Measurements from ENCODE around the gene DYNC1I1. TPM values are rescaled to one million over a fixed set of nuclear protein-coding genes. Genes with fewer than 3 reads are reported as not detected.

Gene DYNC1I1
- total RNA-seq, 1 donor from 2014 or later: 4.4 TPM

GRCh38 chr7:95980706-95981105 is 208.4 kb downstream of the DYNC1I1 start:
- H3K9me3 Mint-ChIP-seq: no peaks in the 10 kb centered on the region
- peaks cover 5% of the 10 kb centered on the region for H3K27me3 Mint-ChIP-seq (ENCODE audit: low read depth)
- no peak overlapping the region for H3K4me3 Mint-ChIP-seq
- no peak overlapping the region for H3K27ac Mint-ChIP-seq
- DNase-seq (ENCODE audit: low spot score in 2 of 2, unreplicated experiment in 2 of 2): no peak
- no peak for TF ChIP-seq CTCF (IDR thresholded peaks at IDR 0.05; ENCODE audit: unreplicated experiment)
- peaks cover 8% of the 10 kb centered on the region for H3K4me1 Mint-ChIP-seq
- H3K36me3 Mint-ChIP-seq: no peaks in the 10 kb centered on the region

- Mint-ChIP-seq H3K27ac (no peak overlapping the region), H3K4me3 (no peak overlapping the region), H3K36me3 (no peaks in the 10 kb centered on the region), H3K9me3 (no peaks in the 10 kb centered on the region), H3K4me1 (peaks cover 9% of the 10 kb centered on the region), H3K27me3 (ENCODE audit: low read depth) (peaks cover 21% of the 10 kb centered on the region)
- TF ChIP-seq CTCF (IDR thresholded peaks at IDR 0.05; ENCODE audit: unreplicated experiment): no peak
- no peak for DNase-seq (ENCODE audit: low spot score in 2 of 2, unreplicated experiment in 2 of 2)
Measured at GRCh38 chr7:95986178-95986764, 213.9 kb downstream of the DYNC1I1 start.

DNA sequence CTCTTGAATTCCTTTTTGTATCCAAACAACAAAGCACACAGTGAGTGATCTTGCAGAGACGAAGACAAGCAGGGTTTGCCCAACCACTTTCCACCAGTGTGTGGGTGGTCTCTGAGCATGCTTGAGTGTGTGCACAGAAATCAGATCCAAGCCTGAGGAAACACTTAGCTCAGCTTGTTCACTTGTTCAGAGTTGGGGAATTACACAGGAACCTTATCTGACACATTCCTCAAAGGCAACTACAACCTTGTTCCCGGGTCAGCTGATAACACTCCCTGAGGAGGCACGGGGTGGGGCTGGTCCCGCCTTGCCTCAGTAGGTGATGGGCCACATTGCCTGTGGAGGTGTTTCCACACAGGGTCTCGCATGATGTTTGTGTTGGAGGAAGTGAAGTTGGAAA is 216.9 kb downstream of the DYNC1I1 start:
- Mint-ChIP-seq H3K36me3 (no peaks in the 10 kb centered on the region), H3K27me3 (ENCODE audit: low read depth) (peaks cover 21% of the 10 kb centered on the region), H3K4me3 (no peak overlapping the region), H3K27ac (no peak overlapping the region), H3K9me3 (no peaks in the 10 kb centered on the region), H3K4me1 (peaks cover 13% of the 10 kb centered on the region)
- DNase-seq (ENCODE audit: low spot score in 2 of 2, unreplicated experiment in 2 of 2): no peak
- TF ChIP-seq CTCF (IDR thresholded peaks at IDR 0.05; ENCODE audit: unreplicated experiment): no peak

GRCh38 chr7:95993380-95993779 is 221.0 kb downstream of the DYNC1I1 start:
- no peak overlapping the region for H3K27ac Mint-ChIP-seq
- H3K4me1 Mint-ChIP-seq: peaks cover 17% of the 10 kb centered on the region
- TF ChIP-seq CTCF (IDR thresholded peaks at IDR 0.05; ENCODE audit: unreplicated experiment): peak; percentile 35
- no peaks in the 10 kb centered on the region for H3K36me3 Mint-ChIP-seq
- H3K4me3 Mint-ChIP-seq: no peak overlapping the region
- peaks cover 5% of the 10 kb centered on the region for H3K27me3 Mint-ChIP-seq (ENCODE audit: low read depth)
- H3K9me3 Mint-ChIP-seq: no peaks in the 10 kb centered on the region
- no peak for DNase-seq (ENCODE audit: low spot score in 2 of 2, unreplicated experiment in 2 of 2)

- no peak overlapping the region for H3K4me3 Mint-ChIP-seq
- H3K27ac Mint-ChIP-seq: no peak overlapping the region
- H3K9me3 Mint-ChIP-seq: no peaks in the 10 kb centered on the region
- TF ChIP-seq CTCF (IDR thresholded peaks at IDR 0.05; ENCODE audit: unreplicated experiment): no peak
- H3K4me1 Mint-ChIP-seq: peaks cover 8% of the 10 kb centered on the region
- H3K27me3 Mint-ChIP-seq (ENCODE audit: low read depth): peaks cover 6% of the 10 kb centered on the region
- H3K36me3 Mint-ChIP-seq: no peaks in the 10 kb centered on the region
- DNase-seq (ENCODE audit: low spot score in 2 of 2, unreplicated experiment in 2 of 2): no peak
Measured at GRCh38 chr7:95996174-95996573, 223.8 kb downstream of the DYNC1I1 start.

- Mint-ChIP-seq H3K4me1 (peaks cover 8% of the 10 kb centered on the region), H3K27me3 (ENCODE audit: low read depth) (peaks cover 6% of the 10 kb centered on the region), H3K27ac (no peak overlapping the region), H3K4me3 (no peak overlapping the region), H3K9me3 (no peaks in the 10 kb centered on the region), H3K36me3 (no peaks in the 10 kb centered on the region)
- no peak for TF ChIP-seq CTCF (IDR thresholded peaks at IDR 0.05; ENCODE audit: unreplicated experiment)
- DNase-seq (ENCODE audit: low spot score in 2 of 2, unreplicated experiment in 2 of 2): no peak
Measured at GRCh38 chr7:95996886-95997285, 224.5 kb downstream of the DYNC1I1 start.

Measured in mesothelial cell of epicardium (in vitro differentiated cells).